ENCODE data around the gene PPM1F. TPM values are rescaled to one million over a fixed set of nuclear protein-coding genes. Genes with fewer than 3 reads are reported as not detected.

Gene PPM1F
- total and polyA plus RNA-seq, 2 donors (not counting 1 experiment from before 2014, with no cell fraction given) = 12.5 to 37.0 TPM

DNA sequence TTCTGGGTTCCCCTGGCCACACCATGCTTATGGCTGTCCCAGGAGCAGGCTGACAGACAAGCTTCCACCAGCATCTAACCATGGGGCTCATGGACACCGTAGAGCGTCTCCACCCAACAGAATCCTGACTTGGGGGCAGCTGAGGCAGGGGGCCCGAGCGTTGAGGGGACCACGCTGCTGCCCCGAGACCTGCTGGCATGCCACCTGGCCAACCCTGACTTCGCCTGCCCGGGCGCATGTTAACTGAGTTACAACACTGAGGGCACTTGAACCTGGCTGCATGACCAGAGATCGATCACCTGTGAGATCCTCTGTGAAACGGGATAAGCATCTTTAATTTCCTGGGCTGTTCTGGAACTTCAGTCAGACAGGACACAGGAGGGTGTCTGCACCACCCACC is 13.7 kb downstream of the PPM1F start:
- Histone ChIP-seq H3K9ac (ENCODE audit: insufficient read depth, low read length) (no peak overlapping the region), H3K9me3 (ENCODE audit: control insufficient read depth, insufficient read depth, low read depth, low read length) (no peaks in the 10 kb centered on the region), H3K4me2 (ENCODE audit: extremely low read depth, insufficient read depth, low read length) (peak overlapping the region; percentile 95), H3K27ac (ENCODE audit: insufficient read depth, low read length) (peak overlapping the region; percentile 99), H3K4me1 (ENCODE audit: control insufficient read depth, extremely low read depth, insufficient read depth, low read length) (peaks cover 39% of the 10 kb centered on the region), H4K20me1 (ENCODE audit: control insufficient read depth, extremely low read depth, insufficient read depth, low read length) (no peaks in the 10 kb centered on the region), H3K4me3 (replicated peaks in 1 of 4; ENCODE audit: control extremely low read depth in 1 of 4, insufficient read depth in 1 of 4, low read depth in 3 of 4, low read length in 4 of 4) (peak overlapping the region in 2 of 4 experiments; percentile 65 to 68), H3K36me3 (ENCODE audit: control insufficient read depth, insufficient read depth, low read length) (peaks cover 9% of the 10 kb centered on the region), H3K27me3 (ENCODE audit: control insufficient read depth, insufficient read depth, low read length) (no peaks in the 10 kb centered on the region), H2AFZ (ENCODE audit: low read length) (no peak overlapping the region), H3K79me2 (ENCODE audit: control insufficient read depth, insufficient read depth, low read length) (peaks cover 10% of the 10 kb centered on the region)
- TF ChIP-seq CTCF (conservative IDR thresholded peaks at IDR 0.05 in 1 of 2, IDR thresholded peaks at IDR 0.05 in 1 of 2; ENCODE audit: low read depth in 1 of 2, low read length in 2 of 2) = no peak
- TF ChIP-seq EZH2 (IDR thresholded peaks at IDR 0.05; ENCODE audit: low read length, missing control alignments) = no peak
- no peak for DNase-seq (ENCODE audit: low read depth in 2 of 2)

DNA sequence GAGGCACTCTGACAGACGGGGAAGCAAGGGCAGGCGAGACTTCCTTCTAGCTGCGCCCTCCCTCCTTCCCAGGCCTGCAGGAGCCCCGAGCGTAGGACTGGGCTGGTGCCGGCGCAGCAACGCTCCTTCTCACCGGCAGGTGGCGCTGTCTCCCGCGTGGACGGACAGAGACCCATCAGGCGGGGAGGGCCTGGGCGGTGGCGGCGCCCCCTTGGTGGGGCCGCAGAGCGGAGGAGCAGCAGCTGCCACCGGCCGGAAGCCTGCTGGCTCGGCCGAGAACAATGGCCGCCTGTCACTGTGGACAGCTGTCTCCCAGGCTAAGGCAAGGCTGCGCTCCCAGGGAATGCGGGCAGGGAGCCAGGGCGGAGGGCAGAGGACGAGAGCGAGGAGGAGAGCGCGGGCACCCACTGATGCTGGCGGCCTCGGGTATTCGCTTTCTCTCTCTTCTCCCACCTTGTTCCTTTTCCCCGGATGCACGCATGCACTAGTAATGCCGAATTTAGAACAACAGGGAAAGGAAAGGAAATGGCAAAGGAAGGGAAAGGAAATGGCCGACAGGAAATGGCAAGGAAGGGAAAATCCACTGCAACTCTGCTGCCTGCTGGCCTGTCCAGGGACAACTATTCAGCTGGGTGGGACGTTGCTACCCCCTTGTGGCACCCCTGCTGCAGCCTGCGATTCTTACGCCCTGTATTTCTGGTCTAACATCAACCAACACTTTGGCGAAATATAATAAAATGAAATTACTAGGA is 14.4 kb downstream of the PPM1F start:
- Histone ChIP-seq H3K4me3 (replicated peaks in 1 of 4; ENCODE audit: control extremely low read depth in 1 of 4, insufficient read depth in 1 of 4, low read depth in 3 of 4, low read length in 4 of 4) (peak overlapping the region; percentile 62 to 79 (median 66)), H3K27me3 (ENCODE audit: control insufficient read depth, insufficient read depth, low read length) (no peaks in the 10 kb centered on the region), H3K4me2 (ENCODE audit: extremely low read depth, insufficient read depth, low read length) (peak overlapping the region; percentile 95), H3K27ac (ENCODE audit: insufficient read depth, low read length) (peak overlapping the region; percentile 99), H3K4me1 (ENCODE audit: control insufficient read depth, extremely low read depth, insufficient read depth, low read length) (peaks cover 38% of the 10 kb centered on the region), H3K9me3 (ENCODE audit: control insufficient read depth, insufficient read depth, low read depth, low read length) (no peaks in the 10 kb centered on the region), H4K20me1 (ENCODE audit: control insufficient read depth, extremely low read depth, insufficient read depth, low read length) (no peaks in the 10 kb centered on the region), H3K9ac (ENCODE audit: insufficient read depth, low read length) (peak overlapping the region; percentile 86), H3K36me3 (ENCODE audit: control insufficient read depth, insufficient read depth, low read length) (peaks cover 14% of the 10 kb centered on the region), H2AFZ (ENCODE audit: low read length) (peak overlapping the region; percentile 96), H3K79me2 (ENCODE audit: control insufficient read depth, insufficient read depth, low read length) (peaks cover 9% of the 10 kb centered on the region)
- TF ChIP-seq EZH2 (IDR thresholded peaks at IDR 0.05; ENCODE audit: low read length, missing control alignments) (no peak), CTCF (conservative IDR thresholded peaks at IDR 0.05 in 1 of 2, IDR thresholded peaks at IDR 0.05 in 1 of 2; ENCODE audit: low read depth in 1 of 2, low read length in 2 of 2) (peak; percentile 92 to 99)
- DNase-seq (ENCODE audit: low read depth in 2 of 2) = peak; percentile 81 to 93

- peak overlapping the region; percentile 82 for H3K4me2 ChIP-seq (ENCODE audit: extremely low read depth, insufficient read depth, low read length)
- peak in 1 of 2 donors; percentile 91 for DNase-seq (ENCODE audit: low read depth in 2 of 2)
- H3K4me1 ChIP-seq (ENCODE audit: control insufficient read depth, extremely low read depth, insufficient read depth, low read length) = peaks cover 33% of the 10 kb centered on the region
- H2AFZ ChIP-seq (ENCODE audit: low read length) = peak overlapping the region; percentile 60
- H3K27me3 ChIP-seq (ENCODE audit: control insufficient read depth, insufficient read depth, low read length) = no peaks in the 10 kb centered on the region
- H3K9ac ChIP-seq (ENCODE audit: insufficient read depth, low read length) = peak overlapping the region; percentile 86
- no peak for TF ChIP-seq EZH2 (IDR thresholded peaks at IDR 0.05; ENCODE audit: low read length, missing control alignments)
- no peak for TF ChIP-seq CTCF (conservative IDR thresholded peaks at IDR 0.05 in 1 of 2, IDR thresholded peaks at IDR 0.05 in 1 of 2; ENCODE audit: low read depth in 1 of 2, low read length in 2 of 2)
- peak overlapping the region; percentile 99 for H3K27ac ChIP-seq (ENCODE audit: insufficient read depth, low read length)
- H3K36me3 ChIP-seq (ENCODE audit: control insufficient read depth, insufficient read depth, low read length) = peaks cover 16% of the 10 kb centered on the region
- H3K4me3 ChIP-seq (replicated peaks in 1 of 4; ENCODE audit: control extremely low read depth in 1 of 4, insufficient read depth in 1 of 4, low read depth in 3 of 4, low read length in 4 of 4) = peak overlapping the region in 3 of 4 experiments; percentile 62 to 79 (median 65)
- H4K20me1 ChIP-seq (ENCODE audit: control insufficient read depth, extremely low read depth, insufficient read depth, low read length) = no peaks in the 10 kb centered on the region
- H3K9me3 ChIP-seq (ENCODE audit: control insufficient read depth, insufficient read depth, low read depth, low read length) = no peaks in the 10 kb centered on the region
- peaks cover 9% of the 10 kb centered on the region for H3K79me2 ChIP-seq (ENCODE audit: control insufficient read depth, insufficient read depth, low read length)
Observed at GRCh38 chr22:21937821-21938070, 14.9 kb downstream of the PPM1F start.
